Thymus (tissue), 11 donors: ENCODE results near the gene PARVA. TPM values are rescaled to one million over a fixed set of nuclear protein-coding genes. Genes with fewer than 3 reads are reported as not detected.

Source experiments
- DNase-seq, 9 donors: peaks; one replicate each; pipeline ENCODE4 v3.0.0-alpha.2; 2013; ENCODE audit warnings: low spot score in 9 of 9, low read depth in 6 of 9, missing footprints in 1 of 9
- H3K27ac ChIP-seq, 2 donors: one replicate each; pipeline ENCODE4 v1.5.1; 2013; ENCODE audit warnings: control low read depth in 1 of 2, low read depth in 1 of 2, low read length in 1 of 2, mild to moderate bottlenecking in 1 of 2, moderate library complexity in 1 of 2
- H3K27me3 ChIP-seq, 2 donors: one replicate each; pipeline ENCODE4 v1.5.1; 2013; ENCODE audit warnings: low read length in 1 of 2; ENCODE audit not compliant: control insufficient read depth in 2 of 2, insufficient read depth in 1 of 2
- H3K36me3 ChIP-seq, 2 donors: one replicate each; pipeline ENCODE4 v1.5.1; 2013; ENCODE audit warnings: low read length in 1 of 2, mild to moderate bottlenecking in 1 of 2, moderate library complexity in 1 of 2; ENCODE audit not compliant: control insufficient read depth in 2 of 2, insufficient read depth in 2 of 2
- H3K4me1 ChIP-seq, 2 donors: one replicate each; pipeline ENCODE4 v1.5.1; 2013; ENCODE audit warnings: low read length in 2 of 2; ENCODE audit not compliant: control insufficient read depth in 2 of 2, insufficient read depth in 2 of 2
- H3K4me3 ChIP-seq, 2 donors: one replicate each; pipeline ENCODE4 v1.5.1; 2013; ENCODE audit warnings: low read length in 2 of 2, control low read depth in 1 of 2, mild to moderate bottlenecking in 1 of 2
- H3K9me3 ChIP-seq, 2 donors: one replicate each; pipeline ENCODE4 v1.5.1; 2013; ENCODE audit warnings: low read length in 1 of 2, mild to moderate bottlenecking in 1 of 2; ENCODE audit not compliant: control insufficient read depth in 2 of 2, insufficient read depth in 1 of 2
- WGBS: extraction: QIAGEN DNeasy Blood & Tissue Kit; methylation state at CpG from one replicate; pipeline ENCODE4 v1.1.7; 2013; 5-methylcytosine and 5-hydroxymethylcytosine counted together
- polyA plus RNA-seq: library from polyadenylated mRNA; stranded (reverse); fragments of 200-250 nt; gene quantifications from one replicate; pipeline ENCODE4 v1.2.3, GENCODE V29; 2013
- total RNA-seq: library from RNA; stranded (reverse); fragments of 120-200 nt; gene quantifications from one replicate; pipeline ENCODE4 v1.2.4, GENCODE V29; 2013
- donor health status: healthy.

Gene PARVA
- total and polyA plus RNA-seq, 2 donors = 2.9 to 7.8 TPM

GRCh38 chr11:12581416-12581815 is 204.0 kb downstream of the PARVA start:
- Histone ChIP-seq H3K4me1 (no peaks in the 10 kb centered on the region), H3K27me3 (no peaks in the 10 kb centered on the region), H3K4me3 (no peak overlapping the region), H3K36me3 (no peaks in the 10 kb centered on the region), H3K27ac (no peak overlapping the region), H3K9me3 (no peaks in the 10 kb centered on the region)
- 97% methylated on average over 3 of the region's 3 CpGs for WGBS
- DNase-seq = no peak

GRCh38 chr11:12581923-12582322 is 204.6 kb downstream of the PARVA start:
- H3K4me3 ChIP-seq = no peak overlapping the region
- H3K27ac ChIP-seq = no peak overlapping the region
- H3K9me3 ChIP-seq = no peaks in the 10 kb centered on the region
- H3K36me3 ChIP-seq = no peaks in the 10 kb centered on the region
- no peaks in the 10 kb centered on the region for H3K4me1 ChIP-seq
- no peak for DNase-seq
- H3K27me3 ChIP-seq = no peaks in the 10 kb centered on the region
- WGBS = 91% methylated on average over 1 of the region's 1 CpG
